Measurements from ENCODE around the gene ITIH5. TPM values are rescaled to one million over a fixed set of nuclear protein-coding genes. Genes with fewer than 3 reads are reported as not detected.

Gene ITIH5
- total and polyA plus RNA-seq, 4 donors = 0.88 to 68.5 (median 6.4) TPM

- WGBS, 2 donors = 76 to 89% methylated on average over 4 of the region's 4 CpGs
- Histone ChIP-seq H3K9ac (ENCODE audit: insufficient read depth in 1 of 2, low read length in 2 of 2) (no peak overlapping the region), H3K27ac (ENCODE audit: low read depth in 1 of 2, low read length in 1 of 2) (no peak overlapping the region), H3K27me3 (ENCODE audit: control insufficient read depth in 3 of 3, insufficient read depth in 3 of 3, low read length in 2 of 3) (no peaks in the 10 kb centered on the region), H3K36me3 (ENCODE audit: control insufficient read depth in 4 of 4, insufficient read depth in 4 of 4, low read length in 4 of 4) (no peaks in the 10 kb centered on the region), H3K9me3 (ENCODE audit: control insufficient read depth in 4 of 4, insufficient read depth in 3 of 4, low read length in 3 of 4) (no peaks in the 10 kb centered on the region), H3K4me3 (no peak overlapping the region), H3K4me1 (ENCODE audit: control insufficient read depth in 5 of 5, insufficient read depth in 5 of 5, low read length in 5 of 5) (no peaks in the 10 kb centered on the region)
- DNase-seq = no peak
- no peak for TF ChIP-seq CTCF (IDR thresholded peaks at IDR 0.05; ENCODE audit: control extremely low read depth, extremely low read depth)
- ATAC-seq (ENCODE audit: insufficient read depth, low FRiP score) = no peak
Observed at GRCh38 chr10:7706534-7707073, 39.8 kb upstream of the ITIH5 start.

- Histone ChIP-seq H3K4me1 (ENCODE audit: control insufficient read depth in 5 of 5, insufficient read depth in 5 of 5, low read length in 5 of 5) (no peaks in the 10 kb centered on the region), H3K27ac (ENCODE audit: low read depth in 1 of 2, low read length in 1 of 2) (no peak overlapping the region), H3K9me3 (ENCODE audit: control insufficient read depth in 4 of 4, insufficient read depth in 3 of 4, low read length in 3 of 4) (no peaks in the 10 kb centered on the region), H3K4me3 (no peak overlapping the region), H3K27me3 (ENCODE audit: control insufficient read depth in 3 of 3, insufficient read depth in 3 of 3, low read length in 2 of 3) (no peaks in the 10 kb centered on the region), H3K9ac (ENCODE audit: insufficient read depth in 1 of 2, low read length in 2 of 2) (no peak overlapping the region), H3K36me3 (ENCODE audit: control insufficient read depth in 4 of 4, insufficient read depth in 4 of 4, low read length in 4 of 4) (no peaks in the 10 kb centered on the region)
- ATAC-seq (ENCODE audit: insufficient read depth, low FRiP score) = no peak
- no peak for DNase-seq
- 69 to 92% methylated on average over 3 of the region's 3 CpGs for WGBS, 2 donors
- TF ChIP-seq CTCF (IDR thresholded peaks at IDR 0.05; ENCODE audit: control extremely low read depth, extremely low read depth) = no peak
Observed at GRCh38 chr10:7705341-7705740, 38.6 kb upstream of the ITIH5 start.

- H3K4me1 ChIP-seq (ENCODE audit: control insufficient read depth in 5 of 5, insufficient read depth in 5 of 5, low read length in 5 of 5) = no peaks in the 10 kb centered on the region
- no peak for ATAC-seq (ENCODE audit: insufficient read depth, low FRiP score)
- H3K4me3 ChIP-seq = no peak overlapping the region
- no peaks in the 10 kb centered on the region for H3K9me3 ChIP-seq (ENCODE audit: control insufficient read depth in 4 of 4, insufficient read depth in 3 of 4, low read length in 3 of 4)
- no peaks in the 10 kb centered on the region for H3K27me3 ChIP-seq (ENCODE audit: control insufficient read depth in 3 of 3, insufficient read depth in 3 of 3, low read length in 2 of 3)
- DNase-seq = no peak
- no peak overlapping the region for H3K9ac ChIP-seq (ENCODE audit: insufficient read depth in 1 of 2, low read length in 2 of 2)
- no peaks in the 10 kb centered on the region for H3K36me3 ChIP-seq (ENCODE audit: control insufficient read depth in 4 of 4, insufficient read depth in 4 of 4, low read length in 4 of 4)
- no peak for TF ChIP-seq CTCF (IDR thresholded peaks at IDR 0.05; ENCODE audit: control extremely low read depth, extremely low read depth)
- 86 to 95% methylated on average over 8 of the region's 8 CpGs for WGBS, 2 donors
- no peak overlapping the region for H3K27ac ChIP-seq (ENCODE audit: low read depth in 1 of 2, low read length in 1 of 2)
Observed at GRCh38 chr10:7704071-7705016, 37.6 kb upstream of the ITIH5 start.

Data from lung (tissue), 12 donors.